ENCODE results near the gene INF2.

The INF2 gene

DNA sequence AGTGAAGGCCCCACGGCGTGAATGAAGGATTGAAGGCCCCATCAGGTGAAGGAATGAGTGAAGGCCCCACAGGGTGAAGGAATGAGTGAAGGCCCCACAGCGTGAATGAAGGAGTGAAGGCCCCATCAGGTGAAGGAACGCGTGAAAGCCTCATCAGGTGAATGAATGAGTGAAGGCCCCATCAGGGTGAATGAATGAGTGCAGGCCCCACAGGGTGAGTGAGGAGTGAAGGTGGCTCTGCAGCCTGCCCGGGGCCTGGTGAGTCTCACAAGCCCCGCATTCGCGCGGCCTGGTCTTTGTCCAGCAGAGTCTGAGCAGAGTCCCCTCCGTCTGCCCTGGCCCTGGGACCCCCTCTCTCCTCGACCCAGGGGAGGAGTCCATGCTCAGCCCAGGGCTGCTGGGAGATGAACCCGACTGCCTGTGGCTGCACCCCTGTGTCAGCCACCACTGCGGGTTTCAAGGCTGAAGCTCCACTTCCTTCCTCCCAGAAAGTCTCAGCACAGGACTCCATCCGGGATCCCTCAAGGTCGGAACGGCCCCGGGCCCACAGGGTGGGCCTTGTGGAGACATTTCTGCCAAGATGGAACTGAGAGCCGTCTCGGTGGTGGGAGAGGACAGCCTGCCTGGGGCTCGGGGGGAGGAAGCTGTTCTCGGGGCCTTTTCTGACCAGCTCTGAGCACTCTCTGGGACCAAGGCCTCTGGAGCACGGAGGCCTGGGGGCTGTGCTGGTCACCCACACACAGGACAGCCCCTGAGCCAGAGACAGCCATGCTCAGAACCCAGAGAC, 47.5 kb upstream of the INF2 start:
- Histone ChIP-seq H3K9me2 (replicated peaks; ENCODE audit: insufficient read depth, low read length) (no peaks in the 10 kb centered on the region), H3K27ac (ENCODE audit: low read length) (no peak overlapping the region), H3K9me3 (replicated peaks; ENCODE audit: insufficient read depth, low read length) (no peaks in the 10 kb centered on the region), H3K4me3 (ENCODE audit: low read length) (no peak overlapping the region), H3K79me2 (ENCODE audit: low read length) (no peaks in the 10 kb centered on the region), H3K36me3 (replicated peaks; ENCODE audit: insufficient read depth, low read length) (no peaks in the 10 kb centered on the region), H3K4me1 (ENCODE audit: low read length) (no peaks in the 10 kb centered on the region), H3K27me3 (replicated peaks; ENCODE audit: insufficient read depth, low read length) (peaks cover 50% of the 10 kb centered on the region), H3F3A (ENCODE audit: insufficient read depth, low read length) (no peaks in the 10 kb centered on the region), H3K9ac (ENCODE audit: low read length) (no peak overlapping the region), H2AFZ (ENCODE audit: low read length) (no peak overlapping the region), H4K20me1 (ENCODE audit: insufficient read depth, low read length) (no peaks in the 10 kb centered on the region), H3K4me2 (ENCODE audit: low read depth, low read length) (no peak overlapping the region)
- TF ChIP-seq, protein P1, sequence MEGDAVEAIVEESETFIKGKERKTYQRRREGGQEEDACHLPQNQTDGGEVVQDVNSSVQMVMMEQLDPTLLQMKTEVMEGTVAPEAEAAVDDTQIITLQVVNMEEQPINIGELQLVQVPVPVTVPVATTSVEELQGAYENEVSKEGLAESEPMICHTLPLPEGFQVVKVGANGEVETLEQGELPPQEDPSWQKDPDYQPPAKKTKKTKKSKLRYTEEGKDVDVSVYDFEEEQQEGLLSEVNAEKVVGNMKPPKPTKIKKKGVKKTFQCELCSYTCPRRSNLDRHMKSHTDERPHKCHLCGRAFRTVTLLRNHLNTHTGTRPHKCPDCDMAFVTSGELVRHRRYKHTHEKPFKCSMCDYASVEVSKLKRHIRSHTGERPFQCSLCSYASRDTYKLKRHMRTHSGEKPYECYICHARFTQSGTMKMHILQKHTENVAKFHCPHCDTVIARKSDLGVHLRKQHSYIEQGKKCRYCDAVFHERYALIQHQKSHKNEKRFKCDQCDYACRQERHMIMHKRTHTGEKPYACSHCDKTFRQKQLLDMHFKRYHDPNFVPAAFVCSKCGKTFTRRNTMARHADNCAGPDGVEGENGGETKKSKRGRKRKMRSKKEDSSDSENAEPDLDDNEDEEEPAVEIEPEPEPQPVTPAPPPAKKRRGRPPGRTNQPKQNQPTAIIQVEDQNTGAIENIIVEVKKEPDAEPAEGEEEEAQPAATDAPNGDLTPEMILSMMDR (IDR thresholded peaks at IDR 0.05; ENCODE audit: low read length) = no peak
- TF ChIP-seq EZH2 (optimal IDR thresholded peaks at IDR 0.05; ENCODE audit: low read depth, low read length) (no peak), EZH2phosphoT487 (IDR thresholded peaks at IDR 0.05; ENCODE audit: low read length) (no peak)
- no peak for DNase-seq

DNA sequence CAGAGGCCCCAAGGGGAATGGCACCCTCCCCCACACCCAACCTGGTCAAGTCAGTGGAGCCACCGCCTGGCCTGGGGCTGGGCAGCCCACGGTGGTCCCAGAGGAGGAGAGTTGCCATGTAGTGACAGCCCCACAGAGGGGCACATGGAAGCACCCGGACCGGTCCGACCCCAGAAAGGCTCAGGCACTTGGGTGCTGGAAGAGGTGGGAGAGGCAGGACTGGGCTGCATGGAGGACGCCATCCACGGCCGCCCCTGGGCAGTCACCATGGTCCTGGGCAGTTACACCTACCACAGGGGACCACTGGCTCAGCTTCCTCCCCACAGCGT, 46.9 kb upstream of the INF2 start:
- H4K20me1 ChIP-seq (ENCODE audit: insufficient read depth, low read length) = no peaks in the 10 kb centered on the region
- H3K9me3 ChIP-seq (replicated peaks; ENCODE audit: insufficient read depth, low read length) = no peaks in the 10 kb centered on the region
- no peak for DNase-seq
- H3F3A ChIP-seq (ENCODE audit: insufficient read depth, low read length) = no peaks in the 10 kb centered on the region
- H3K27me3 ChIP-seq (replicated peaks; ENCODE audit: insufficient read depth, low read length) = peaks cover 47% of the 10 kb centered on the region
- H2AFZ ChIP-seq (ENCODE audit: low read length) = no peak overlapping the region
- no peak overlapping the region for H3K27ac ChIP-seq (ENCODE audit: low read length)
- no peak for TF ChIP-seq EZH2 (optimal IDR thresholded peaks at IDR 0.05; ENCODE audit: low read depth, low read length)
- no peak for TF ChIP-seq EZH2phosphoT487 (IDR thresholded peaks at IDR 0.05; ENCODE audit: low read length)
- TF ChIP-seq, protein P1 (IDR thresholded peaks at IDR 0.05; ENCODE audit: low read length) = no peak
- H3K9me2 ChIP-seq (replicated peaks; ENCODE audit: insufficient read depth, low read length) = no peaks in the 10 kb centered on the region
- no peak overlapping the region for H3K4me3 ChIP-seq (ENCODE audit: low read length)
- no peak overlapping the region for H3K4me2 ChIP-seq (ENCODE audit: low read depth, low read length)
- H3K9ac ChIP-seq (ENCODE audit: low read length) = no peak overlapping the region
- H3K79me2 ChIP-seq (ENCODE audit: low read length) = no peaks in the 10 kb centered on the region
- H3K36me3 ChIP-seq (replicated peaks; ENCODE audit: insufficient read depth, low read length) = no peaks in the 10 kb centered on the region
- H3K4me1 ChIP-seq (ENCODE audit: low read length) = no peaks in the 10 kb centered on the region

DNA sequence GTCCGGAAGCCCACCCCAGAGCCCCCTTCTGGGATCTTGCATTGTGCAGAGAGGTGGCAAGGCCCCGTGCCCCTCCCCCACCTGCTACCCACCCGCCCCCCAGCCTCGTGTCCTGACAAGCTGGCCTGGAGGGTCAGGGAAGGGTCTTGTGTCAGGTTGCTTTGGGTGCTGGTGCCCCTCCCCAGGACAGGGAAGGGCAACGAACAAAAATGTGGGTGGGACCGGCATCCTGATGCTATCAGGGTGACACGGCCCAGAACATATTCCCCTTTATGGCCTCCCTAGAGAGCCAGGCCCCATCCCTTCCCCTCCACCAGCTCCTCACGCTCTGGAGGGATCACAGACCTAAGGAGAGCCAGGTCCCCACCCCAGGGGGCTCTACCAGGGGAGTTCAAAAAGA, 46.1 kb upstream of the INF2 start:
- no peaks in the 10 kb centered on the region for H3K9me2 ChIP-seq (replicated peaks; ENCODE audit: insufficient read depth, low read length)
- TF ChIP-seq, protein P1 (IDR thresholded peaks at IDR 0.05; ENCODE audit: low read length) = no peak
- TF ChIP-seq EZH2 (optimal IDR thresholded peaks at IDR 0.05; ENCODE audit: low read depth, low read length) (no peak), EZH2phosphoT487 (IDR thresholded peaks at IDR 0.05; ENCODE audit: low read length) (no peak)
- no peak overlapping the region for H3K9ac ChIP-seq (ENCODE audit: low read length)
- no peaks in the 10 kb centered on the region for H3K36me3 ChIP-seq (replicated peaks; ENCODE audit: insufficient read depth, low read length)
- H3F3A ChIP-seq (ENCODE audit: insufficient read depth, low read length) = no peaks in the 10 kb centered on the region
- H2AFZ ChIP-seq (ENCODE audit: low read length) = no peak overlapping the region
- peaks cover 39% of the 10 kb centered on the region for H3K27me3 ChIP-seq (replicated peaks; ENCODE audit: insufficient read depth, low read length)
- H3K27ac ChIP-seq (ENCODE audit: low read length) = no peak overlapping the region
- no peak overlapping the region for H3K4me2 ChIP-seq (ENCODE audit: low read depth, low read length)
- H3K9me3 ChIP-seq (replicated peaks; ENCODE audit: insufficient read depth, low read length) = no peaks in the 10 kb centered on the region
- H3K79me2 ChIP-seq (ENCODE audit: low read length) = no peaks in the 10 kb centered on the region
- DNase-seq = no peak
- H4K20me1 ChIP-seq (ENCODE audit: insufficient read depth, low read length) = no peaks in the 10 kb centered on the region
- H3K4me1 ChIP-seq (ENCODE audit: low read length) = no peaks in the 10 kb centered on the region
- no peak overlapping the region for H3K4me3 ChIP-seq (ENCODE audit: low read length)

Measured in MM.1S (cell line).